GM12874 (cell line): Measurements from ENCODE around the gene TUBGCP3.

Experiments used
- TF ChIP-seq, protein P1 (sequence below): IDR thresholded peaks from 2 replicates; pipeline ENCODE4 v1.5.1; 2011; ENCODE audit warnings: low read depth, mild to moderate bottlenecking, control low read depth, low read length, moderate library complexity; ENCODE audit not compliant: insufficient read depth

The TUBGCP3 gene

DNA sequence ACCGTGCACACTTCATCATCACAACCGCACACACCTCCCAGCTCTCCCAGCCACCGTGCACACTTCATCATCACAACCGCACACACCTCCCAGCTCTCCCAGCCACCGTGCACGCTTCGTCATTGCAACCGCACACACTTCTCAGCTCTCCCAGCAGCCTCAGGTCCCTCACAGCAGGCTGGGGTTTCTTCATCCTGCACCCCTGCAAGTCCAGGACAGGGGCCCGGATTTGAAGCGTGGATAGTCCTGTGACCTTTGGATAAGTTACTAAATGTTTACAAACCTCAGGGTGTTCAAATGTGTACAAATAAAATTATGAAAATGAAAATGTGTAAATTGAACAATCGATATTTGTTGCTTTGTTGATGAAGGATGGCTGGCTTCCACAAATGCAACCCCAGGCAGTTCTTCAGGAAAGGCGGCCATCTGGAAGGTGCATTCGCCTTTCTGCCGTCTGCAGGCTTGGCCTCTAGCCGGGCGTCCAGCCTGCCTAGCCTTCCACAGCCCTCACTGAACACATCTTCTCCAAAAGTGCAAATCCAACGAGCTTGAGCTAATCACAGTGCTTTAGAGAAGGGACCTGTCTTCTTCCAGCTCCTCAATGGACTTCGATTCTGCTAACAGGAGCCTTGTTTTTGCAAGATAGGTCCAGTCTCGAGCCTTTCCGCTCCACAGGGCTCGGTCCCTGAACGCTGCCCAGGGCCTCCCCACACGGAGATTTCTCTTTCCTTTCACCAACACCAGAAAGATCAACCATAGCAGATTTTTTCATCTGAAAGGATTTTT lies 137.6 kb downstream of the TUBGCP3 start:
- TF ChIP-seq, protein P1, sequence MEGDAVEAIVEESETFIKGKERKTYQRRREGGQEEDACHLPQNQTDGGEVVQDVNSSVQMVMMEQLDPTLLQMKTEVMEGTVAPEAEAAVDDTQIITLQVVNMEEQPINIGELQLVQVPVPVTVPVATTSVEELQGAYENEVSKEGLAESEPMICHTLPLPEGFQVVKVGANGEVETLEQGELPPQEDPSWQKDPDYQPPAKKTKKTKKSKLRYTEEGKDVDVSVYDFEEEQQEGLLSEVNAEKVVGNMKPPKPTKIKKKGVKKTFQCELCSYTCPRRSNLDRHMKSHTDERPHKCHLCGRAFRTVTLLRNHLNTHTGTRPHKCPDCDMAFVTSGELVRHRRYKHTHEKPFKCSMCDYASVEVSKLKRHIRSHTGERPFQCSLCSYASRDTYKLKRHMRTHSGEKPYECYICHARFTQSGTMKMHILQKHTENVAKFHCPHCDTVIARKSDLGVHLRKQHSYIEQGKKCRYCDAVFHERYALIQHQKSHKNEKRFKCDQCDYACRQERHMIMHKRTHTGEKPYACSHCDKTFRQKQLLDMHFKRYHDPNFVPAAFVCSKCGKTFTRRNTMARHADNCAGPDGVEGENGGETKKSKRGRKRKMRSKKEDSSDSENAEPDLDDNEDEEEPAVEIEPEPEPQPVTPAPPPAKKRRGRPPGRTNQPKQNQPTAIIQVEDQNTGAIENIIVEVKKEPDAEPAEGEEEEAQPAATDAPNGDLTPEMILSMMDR: no peak

DNA sequence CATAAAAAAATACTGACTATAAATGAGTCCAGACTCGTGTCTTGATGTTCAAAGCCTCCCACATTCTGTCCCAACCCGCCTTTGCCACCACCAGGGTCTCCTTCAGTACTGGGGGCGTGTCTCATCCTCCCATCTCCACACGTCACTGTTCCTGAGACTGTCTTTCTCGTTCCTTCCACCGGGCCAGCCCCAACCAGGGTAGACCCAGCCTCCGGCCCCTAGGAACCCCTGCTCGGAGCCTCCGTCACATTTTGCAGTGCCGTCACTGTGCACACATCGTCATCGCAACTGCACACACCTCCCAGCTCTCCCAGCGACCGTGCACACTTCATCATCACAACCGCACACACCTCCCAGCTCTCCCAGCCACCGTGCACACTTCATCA lies 138.4 kb downstream of the TUBGCP3 start:
- TF ChIP-seq, protein P1: no peak

- TF ChIP-seq, protein P1: no peak
Measured at GRCh38 chr13:112448621-112449544, 139.1 kb downstream of the TUBGCP3 start.

DNA sequence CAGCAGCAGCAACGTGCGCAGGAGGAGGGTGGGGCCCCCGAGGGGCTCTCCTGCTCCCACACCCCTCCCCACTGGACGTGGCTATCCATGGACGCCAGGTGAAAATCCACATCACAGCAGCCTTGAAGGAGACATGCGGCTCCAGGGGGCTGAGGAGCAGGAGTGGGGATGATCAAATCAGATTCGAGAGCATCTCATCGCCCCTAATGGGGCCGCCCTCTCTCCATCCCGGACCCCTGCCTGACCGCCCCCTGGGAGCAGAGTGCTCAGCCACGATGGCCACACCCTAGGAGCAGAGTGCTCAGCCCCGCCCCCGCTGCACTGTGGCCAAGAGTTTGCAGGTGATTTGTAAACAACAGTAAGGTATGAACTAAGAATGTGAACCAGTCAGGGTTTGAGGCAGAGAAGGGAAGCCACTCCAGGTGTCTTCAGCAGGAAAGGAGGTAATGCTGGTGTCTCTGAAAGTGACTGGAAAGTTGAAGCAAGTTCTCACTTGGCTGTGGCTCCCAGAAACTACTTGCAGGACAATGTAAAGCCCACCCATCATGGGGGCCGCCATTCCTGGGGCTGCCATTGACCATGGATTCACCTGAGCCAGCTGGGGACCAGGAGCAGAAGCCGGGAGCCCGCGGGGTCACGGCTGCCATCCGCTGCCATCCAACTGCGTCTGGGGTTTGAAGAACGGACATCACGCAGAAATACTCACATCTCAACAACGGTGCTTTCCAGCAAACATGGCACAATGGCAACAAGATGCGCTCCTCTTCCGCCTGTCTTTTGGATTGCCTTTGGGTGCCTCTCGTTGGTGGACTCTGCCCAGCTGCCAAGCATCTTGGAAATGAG lies 140.0 kb downstream of the TUBGCP3 start:
- TF ChIP-seq, protein P1: no peak

GRCh38 chr13:112447306-112447705 lies 140.6 kb downstream of the TUBGCP3 start:
- TF ChIP-seq, protein P1: no peak

DNA sequence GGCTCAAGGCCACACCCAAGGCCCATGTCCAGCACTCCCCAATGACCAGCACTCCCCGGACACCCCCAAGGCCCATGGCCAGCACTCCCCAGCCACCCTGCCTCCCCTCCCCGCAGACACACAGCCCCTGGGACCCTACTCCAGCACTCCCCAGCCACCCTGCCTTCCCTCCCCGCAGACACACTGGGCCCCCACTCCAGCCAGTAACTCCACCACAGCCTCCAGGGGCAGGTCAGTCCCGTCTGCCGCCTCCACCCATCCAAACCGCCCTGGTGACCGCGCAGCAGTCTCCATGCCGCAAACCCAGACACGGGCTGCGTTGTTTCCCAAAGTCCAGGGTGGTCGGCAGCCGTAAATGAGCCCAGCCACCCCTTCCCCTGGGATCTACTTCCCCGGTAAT lies 141.1 kb downstream of the TUBGCP3 start:
- TF ChIP-seq, protein P1: no peak
